WTC11 (cell line): Measurements from ENCODE around the gene CYP27B1. TPM values are rescaled to one million over a fixed set of nuclear protein-coding genes. Genes with fewer than 3 reads are reported as not detected.

Experiments
- ATAC-seq: fragments of 200-7000 bp; cut with Tn5 transposase; 2 replicates; pipeline ENCODE4 v1.10.0; 2021; ENCODE audit warnings: mild to moderate bottlenecking, moderate library complexity
- CTCF ChIA-PET: fragments of 300-600 bp; sonication (Branson Sonifier 250); formaldehyde crosslinking; loops from one replicate; lab custom pipeline; 2021; ENCODE audit warnings: antibody characterized with exemption; lab: Charles Lee
- POLR2A ChIA-PET: fragments of 350-600 bp; sonication (Branson Sonifier 250); formaldehyde crosslinking; loops from one replicate; lab custom pipeline; 2021; ENCODE audit warnings: antibody characterized with exemption; lab: Charles Lee
- DNase-seq: peaks from one replicate; pipeline ENCODE4 v3.0.0; 2021; ENCODE audit warnings: low spot score
- H3K27ac Mint-ChIP-seq: 2 replicates; pipeline ENCODE4 v1.8.0; 2021; ENCODE audit warnings: mixed read lengths
- H3K27me3 Mint-ChIP-seq: 2 replicates; pipeline ENCODE4 v1.8.0; 2021; ENCODE audit warnings: low read depth, mild to moderate bottlenecking, moderate library complexity, mixed read lengths
- H3K36me3 Mint-ChIP-seq: 2 replicates; pipeline ENCODE4 v1.8.0; 2021; ENCODE audit warnings: mixed read lengths
- H3K4me1 Mint-ChIP-seq: 2 replicates; pipeline ENCODE4 v1.8.0; 2022; ENCODE audit warnings: mixed read lengths
- H3K4me3 Mint-ChIP-seq: 2 replicates; pipeline ENCODE4 v1.8.0; 2021; ENCODE audit warnings: mild to moderate bottlenecking, moderate library complexity, mixed read lengths
- H3K9me3 Mint-ChIP-seq: 2 replicates; pipeline ENCODE4 v1.8.0; 2021; ENCODE audit warnings: mixed read lengths
- AFF4 ChIP-seq: sonication (generic); formaldehyde crosslinking; IDR thresholded peaks from 2 replicates; pipeline ENCODE4 v1.8.1; 2023; ENCODE audit warnings: mild to moderate bottlenecking, missing genetic modification reagents, borderline replicate concordance
- ATF2 ChIP-seq: sonication (generic); formaldehyde crosslinking; IDR thresholded peaks from 2 replicates; pipeline ENCODE4 v1.8.1; 2022; ENCODE audit warnings: low read depth, missing genetic modification reagents, borderline replicate concordance
- CBFB ChIP-seq: sonication (generic); formaldehyde crosslinking; IDR thresholded peaks from 2 replicates; pipeline ENCODE4 v1.8.1; 2022; ENCODE audit warnings: mild to moderate bottlenecking, low read depth, missing genetic modification reagents
- CREB1 ChIP-seq: sonication (generic); formaldehyde crosslinking; IDR thresholded peaks from 2 replicates; pipeline ENCODE4 v1.8.0; 2023; ENCODE audit warnings: mild to moderate bottlenecking, missing genetic modification reagents
- CREM ChIP-seq: sonication (generic); formaldehyde crosslinking; IDR thresholded peaks from 2 replicates; pipeline ENCODE4 v1.8.1; 2022; ENCODE audit warnings: mild to moderate bottlenecking, missing genetic modification reagents, moderate library complexity
- E2F4 ChIP-seq: sonication (generic); formaldehyde crosslinking; IDR thresholded peaks from 2 replicates; pipeline ENCODE4 v1.8.1; 2022; ENCODE audit warnings: low read depth, mild to moderate bottlenecking, moderate library complexity, missing genetic modification reagents, borderline replicate concordance
- EMX1 ChIP-seq: fragments of 250-450 bp; sonication (Bioruptor Pico); IDR thresholded peaks from 2 replicates; pipeline ENCODE4 v1.8.0; 2021; ENCODE audit warnings: mild to moderate bottlenecking
- FOXK1 ChIP-seq: sonication (generic); formaldehyde crosslinking; IDR thresholded peaks from 2 replicates; pipeline ENCODE4 v1.8.0; 2022; ENCODE audit warnings: mild to moderate bottlenecking, moderate library complexity, missing genetic modification reagents
- GABPB1 ChIP-seq: sonication (generic); formaldehyde crosslinking; IDR thresholded peaks from 2 replicates; pipeline ENCODE4 v1.8.1; 2023; ENCODE audit warnings: mild to moderate bottlenecking, missing genetic modification reagents
- IRF1 ChIP-seq: sonication (generic); formaldehyde crosslinking; IDR thresholded peaks from 2 replicates; pipeline ENCODE4 v1.8.0; 2023; ENCODE audit warnings: missing genetic modification reagents
- IRF2 ChIP-seq: sonication (generic); formaldehyde crosslinking; IDR thresholded peaks from 2 replicates; pipeline ENCODE4 v1.8.0; 2022; ENCODE audit warnings: low read depth, missing genetic modification reagents, borderline replicate concordance
- JAZF1 ChIP-seq: fragments of 250-450 bp; sonication (Bioruptor Pico); IDR thresholded peaks from 2 replicates; pipeline ENCODE4 v1.9.0; 2021; ENCODE audit warnings: moderate library complexity, mild to moderate bottlenecking, inconsistent platforms
- MLX ChIP-seq: sonication (generic); formaldehyde crosslinking; IDR thresholded peaks from 2 replicates; pipeline ENCODE4 v1.8.1; 2023; ENCODE audit warnings: mild to moderate bottlenecking, missing genetic modification reagents, moderate library complexity
- MXD4 ChIP-seq: fragments of 250-450 bp; sonication (Bioruptor Pico); IDR thresholded peaks from 2 replicates; pipeline ENCODE4 v1.8.0; 2021; ENCODE audit warnings: mild to moderate bottlenecking, moderate library complexity, borderline replicate concordance
- MYBL2 ChIP-seq: sonication (generic); formaldehyde crosslinking; IDR thresholded peaks from 2 replicates; pipeline ENCODE4 v1.8.1; 2023; ENCODE audit warnings: mild to moderate bottlenecking, moderate library complexity, missing genetic modification reagents
- NFATC4 ChIP-seq: fragments of 250-450 bp; sonication (Bioruptor Pico); IDR thresholded peaks from 2 replicates; pipeline ENCODE4 v1.9.0; 2021; ENCODE audit warnings: mild to moderate bottlenecking
- OVOL2 ChIP-seq: fragments of 250-450 bp; sonication (Bioruptor Pico); IDR thresholded peaks from 2 replicates; pipeline ENCODE4 v1.9.0; 2021; ENCODE audit warnings: mild to moderate bottlenecking, borderline replicate concordance
- SMAD4 ChIP-seq: sonication (generic); formaldehyde crosslinking; IDR thresholded peaks from 2 replicates; pipeline ENCODE4 v1.8.0; 2022; ENCODE audit warnings: mild to moderate bottlenecking, missing genetic modification reagents
- TEAD1 ChIP-seq: sonication (generic); formaldehyde crosslinking; IDR thresholded peaks from 2 replicates; pipeline ENCODE4 v1.8.0; 2022; ENCODE audit warnings: mild to moderate bottlenecking, missing genetic modification reagents
- USF2 ChIP-seq: sonication (generic); formaldehyde crosslinking; IDR thresholded peaks from 2 replicates; pipeline ENCODE4 v1.8.1; 2023; ENCODE audit warnings: mild to moderate bottlenecking, missing genetic modification reagents, moderate library complexity
- ZNF232 ChIP-seq: sonication (generic); formaldehyde crosslinking; IDR thresholded peaks from 2 replicates; pipeline ENCODE4 v1.8.0; 2022; ENCODE audit warnings: mild to moderate bottlenecking, missing genetic modification reagents
- ZNF263 ChIP-seq: sonication (generic); formaldehyde crosslinking; IDR thresholded peaks from 2 replicates; pipeline ENCODE4 v1.8.1; 2022; ENCODE audit warnings: low read depth, mild to moderate bottlenecking, moderate library complexity, missing genetic modification reagents
- ZNF671 ChIP-seq: fragments of 250-450 bp; sonication (Bioruptor Pico); IDR thresholded peaks from 2 replicates; pipeline ENCODE4 v1.8.0; 2021; ENCODE audit warnings: mild to moderate bottlenecking
- total RNA-seq: library from RNA; stranded (reverse); gene quantifications from 3 replicates; pipeline ENCODE4 v1.2.3, GENCODE V29; 2021

Gene CYP27B1
- total RNA-seq, 1 experiment from 2014 or later: 2.1 TPM

GRCh38 chr12:57807285-57807684, 40.4 kb upstream of the CYP27B1 start:
- Mint-ChIP-seq H3K4me1 (no peaks in the 10 kb centered on the region), H3K4me3 (no peak overlapping the region), H3K27ac (no peak overlapping the region), H3K36me3 (peaks cover 2% of the 10 kb centered on the region), H3K9me3 (no peaks in the 10 kb centered on the region), H3K27me3 (no peaks in the 10 kb centered on the region)
- ChIA-PET CTCF (no interaction called here), POLR2A (no interaction called here)
- no peak for DNase-seq
- TF ChIP-seq EMX1 (CRISPR knock-in tag): no peak
- no peak for TF ChIP-seq USF2 (CRISPR knock-in tag)
- no peak for TF ChIP-seq E2F4 (CRISPR knock-in tag)
- TF ChIP-seq ZNF671 (CRISPR knock-in tag): no peak
- no peak for TF ChIP-seq NFATC4
- no peak for TF ChIP-seq AFF4 (CRISPR knock-in tag)
- no peak for TF ChIP-seq CREM (CRISPR knock-in tag)
- ATAC-seq: no peak

- POLR2A ChIA-PET: no interaction called here
- Mint-ChIP-seq H3K36me3 (peaks cover 2% of the 10 kb centered on the region), H3K4me3 (no peak overlapping the region), H3K9me3 (no peaks in the 10 kb centered on the region), H3K27me3 (no peaks in the 10 kb centered on the region), H3K27ac (no peak overlapping the region), H3K4me1 (no peaks in the 10 kb centered on the region)
- ATAC-seq (no peak), DNase-seq (no peak)
- CTCF ChIA-PET: no interaction called here
- TF ChIP-seq GABPB1 (no peak), CBFB (CRISPR knock-in tag) (no peak), IRF1 (no peak), IRF2 (CRISPR knock-in tag) (no peak), NFATC4 (no peak), MXD4 (no peak), ATF2 (CRISPR knock-in tag) (no peak), ZNF232 (CRISPR knock-in tag) (no peak), JAZF1 (CRISPR knock-in tag) (no peak), AFF4 (CRISPR knock-in tag) (no peak), CREB1 (CRISPR knock-in tag) (no peak), OVOL2 (CRISPR knock-in tag) (no peak), MLX (CRISPR knock-in tag) (no peak), SMAD4 (no peak), USF2 (CRISPR knock-in tag) (no peak), MYBL2 (CRISPR knock-in tag) (no peak), ZNF263 (CRISPR knock-in tag) (no peak), TEAD1 (no peak), FOXK1 (no peak)
Measured at GRCh38 chr12:57806677-57807076, 39.8 kb upstream of the CYP27B1 start.
